ENCODE measurements around the gene BAIAP2L2. TPM values are rescaled to one million over a fixed set of nuclear protein-coding genes. Genes with fewer than 3 reads are reported as not detected.

Gene BAIAP2L2
- total and polyA plus RNA-seq, 2 of the 4 experiments (the other 2 are of a cell fraction): 0.18 to 0.46 TPM

DNA sequence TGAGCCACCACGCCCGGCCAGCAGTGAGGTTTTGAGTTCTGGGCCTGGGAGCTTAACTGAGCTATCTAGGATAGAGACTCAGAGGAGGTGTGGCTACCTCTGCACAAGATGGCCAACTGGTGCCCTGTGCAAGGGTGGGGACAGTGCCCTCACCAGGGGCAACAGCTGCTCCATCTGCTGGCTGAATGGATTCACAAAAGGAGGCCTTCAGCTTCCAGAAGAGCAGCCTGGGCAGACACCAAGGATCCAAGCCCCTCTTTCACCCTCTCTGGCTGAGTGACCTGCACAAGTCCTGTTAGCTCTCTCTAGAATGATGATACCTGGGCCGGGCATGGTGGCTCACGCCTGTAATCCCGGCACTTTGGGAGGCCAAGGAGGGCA is 33.5 kb upstream of the BAIAP2L2 start:
- no peak overlapping the region for H3K23ac ChIP-seq (ENCODE audit: low read depth, low read length)
- H2AK9ac ChIP-seq (replicated peaks; ENCODE audit: low read depth, low read length, poor library complexity): no peak overlapping the region
- no peak for ATAC-seq (ENCODE audit: low read depth)
- ChIA-PET POLR2A (ENCODE audit: unreplicated experiment) (no interaction called here), CTCF (interaction anchor here (0.8 kb wide), 1 partner anchor 29 kb away, joined by 3 read pairs; no protein-coding TSS in a partner anchor)
- in situ Hi-C loops (cut with MboI; ENCODE audit: low sequenced_read_pairs) (no loop called here), intact Hi-C loops (cut with micrococcal nuclease) (no loop called here), dilution Hi-C loops (cut with HindIII; ENCODE audit: low sequenced_read_pairs, unreplicated experiment) (no loop called here)
- H2BK5ac ChIP-seq (ENCODE audit: low read depth, low read length, poor library complexity, severe bottlenecking): no peak overlapping the region
- H4K8ac ChIP-seq (ENCODE audit: low read depth in 2 of 2, low read length in 2 of 2): no peak overlapping the region
- no peaks in the 10 kb centered on the region for H3K27me3 ChIP-seq (ENCODE audit: control insufficient read depth, insufficient read depth, low read length)
- BruUV-seq (replicated peaks): no TSS peak
- no peak overlapping the region for H3K4me2 ChIP-seq (ENCODE audit: low read depth, low read length)
- no peaks in the 10 kb centered on the region for H3K36me3 ChIP-seq (ENCODE audit: control insufficient read depth, insufficient read depth, low read length)
- H3K4me3 ChIP-seq (ENCODE audit: insufficient read depth, low read depth, low read length): no peak overlapping the region
- no CpG with 5 or more reads among the region's 5 CpGs for WGBS, 2 experiments (ENCODE audit: extremely low coverage in 2 of 2, insufficient read length in 1 of 2)
- no peak overlapping the region for H3K9ac ChIP-seq (ENCODE audit: low read depth, low read length)
- no peak overlapping the region for H2BK15ac ChIP-seq (ENCODE audit: low read depth, low read length)
- no peak overlapping the region for H4K91ac ChIP-seq (ENCODE audit: insufficient read depth, low read depth, low read length)
- H3K4ac ChIP-seq (ENCODE audit: low read depth, low read length): no peak overlapping the region
- H3K18ac ChIP-seq (ENCODE audit: low read depth, low read length): no peak overlapping the region
- H3K9me3 ChIP-seq (ENCODE audit: control insufficient read depth, insufficient read depth, low read length): peaks cover 3% of the 10 kb centered on the region; the same call in 1 of the 2 replicates
- H4K5ac ChIP-seq (ENCODE audit: low read depth, low read length): no peak overlapping the region
- H2BK120ac ChIP-seq (ENCODE audit: low read depth, low read length): no peak overlapping the region
- no peak overlapping the region for H2AFZ ChIP-seq (replicated peaks; ENCODE audit: low read length, poor library complexity)
- peaks cover 10% of the 10 kb centered on the region for H3K4me1 ChIP-seq (ENCODE audit: control insufficient read depth, insufficient read depth, low read length)
- H3K56ac ChIP-seq (ENCODE audit: extremely low read depth, insufficient read depth, low read length): no peak overlapping the region
- H3K9me1 ChIP-seq (ENCODE audit: insufficient read depth, low read length): peaks cover 13% of the 10 kb centered on the region
- H2BK20ac ChIP-seq (ENCODE audit: low read depth, low read length): no peak overlapping the region
- peak overlapping the region; percentile 14; the same call in 1 of the 2 replicates for H2AK5ac ChIP-seq (ENCODE audit: low read depth, low read length)
- no peaks in the 10 kb centered on the region; the same call in 1 of the 2 replicates for H4K20me1 ChIP-seq (ENCODE audit: insufficient read depth, low read length)
- no peak overlapping the region for H3K27ac ChIP-seq (ENCODE audit: insufficient read depth, low read length)
- TF ChIP-seq MAFK (IDR thresholded peaks at IDR 0.05; ENCODE audit: low read depth, low read length): no peak
- no peak for TF ChIP-seq MXI1 (IDR thresholded peaks at IDR 0.05; ENCODE audit: borderline replicate concordance, low read depth, low read length)
- TF ChIP-seq, protein P1, sequence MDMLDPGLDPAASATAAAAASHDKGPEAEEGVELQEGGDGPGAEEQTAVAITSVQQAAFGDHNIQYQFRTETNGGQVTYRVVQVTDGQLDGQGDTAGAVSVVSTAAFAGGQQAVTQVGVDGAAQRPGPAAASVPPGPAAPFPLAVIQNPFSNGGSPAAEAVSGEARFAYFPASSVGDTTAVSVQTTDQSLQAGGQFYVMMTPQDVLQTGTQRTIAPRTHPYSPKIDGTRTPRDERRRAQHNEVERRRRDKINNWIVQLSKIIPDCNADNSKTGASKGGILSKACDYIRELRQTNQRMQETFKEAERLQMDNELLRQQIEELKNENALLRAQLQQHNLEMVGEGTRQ (IDR thresholded peaks at IDR 0.05; ENCODE audit: low read depth, low read length): no peak
- TF ChIP-seq RCOR1 (IDR thresholded peaks at IDR 0.05; ENCODE audit: insufficient replicate concordance, low read length): no peak
- no peak for TF ChIP-seq RFX5 (IDR thresholded peaks at IDR 0.05; ENCODE audit: low read depth, low read length)
- TF ChIP-seq MAZ (IDR thresholded peaks at IDR 0.05; ENCODE audit: borderline replicate concordance, low read depth, low read length): no peak
- no peak for TF ChIP-seq RAD21 (IDR thresholded peaks at IDR 0.05; ENCODE audit: low read length)
- no peak for TF ChIP-seq BHLHE40 (IDR thresholded peaks at IDR 0.05; ENCODE audit: low read depth, low read length)
- no peak for TF ChIP-seq NFE2L2 (IDR thresholded peaks at IDR 0.05; ENCODE audit: low read depth, low read length)
- no peak for TF ChIP-seq CHD1 (IDR thresholded peaks at IDR 0.05; ENCODE audit: low read depth, low read length)
- no peak for TF ChIP-seq POLR2A (IDR thresholded peaks at IDR 0.05; ENCODE audit: low read depth, low read length)
- TF ChIP-seq CEBPB (IDR thresholded peaks at IDR 0.05; ENCODE audit: low read depth, low read length): no peak
- TF ChIP-seq, protein P2, sequence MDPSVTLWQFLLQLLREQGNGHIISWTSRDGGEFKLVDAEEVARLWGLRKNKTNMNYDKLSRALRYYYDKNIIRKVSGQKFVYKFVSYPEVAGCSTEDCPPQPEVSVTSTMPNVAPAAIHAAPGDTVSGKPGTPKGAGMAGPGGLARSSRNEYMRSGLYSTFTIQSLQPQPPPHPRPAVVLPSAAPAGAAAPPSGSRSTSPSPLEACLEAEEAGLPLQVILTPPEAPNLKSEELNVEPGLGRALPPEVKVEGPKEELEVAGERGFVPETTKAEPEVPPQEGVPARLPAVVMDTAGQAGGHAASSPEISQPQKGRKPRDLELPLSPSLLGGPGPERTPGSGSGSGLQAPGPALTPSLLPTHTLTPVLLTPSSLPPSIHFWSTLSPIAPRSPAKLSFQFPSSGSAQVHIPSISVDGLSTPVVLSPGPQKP (IDR thresholded peaks at IDR 0.05; ENCODE audit: borderline replicate concordance, low read depth, low read length): no peak
- TF ChIP-seq FOS (IDR thresholded peaks at IDR 0.05; ENCODE audit: low read depth, low read length): no peak
- TF ChIP-seq SMC3 (IDR thresholded peaks at IDR 0.05; ENCODE audit: low read depth, low read length): no peak
- TF ChIP-seq, protein P3, sequence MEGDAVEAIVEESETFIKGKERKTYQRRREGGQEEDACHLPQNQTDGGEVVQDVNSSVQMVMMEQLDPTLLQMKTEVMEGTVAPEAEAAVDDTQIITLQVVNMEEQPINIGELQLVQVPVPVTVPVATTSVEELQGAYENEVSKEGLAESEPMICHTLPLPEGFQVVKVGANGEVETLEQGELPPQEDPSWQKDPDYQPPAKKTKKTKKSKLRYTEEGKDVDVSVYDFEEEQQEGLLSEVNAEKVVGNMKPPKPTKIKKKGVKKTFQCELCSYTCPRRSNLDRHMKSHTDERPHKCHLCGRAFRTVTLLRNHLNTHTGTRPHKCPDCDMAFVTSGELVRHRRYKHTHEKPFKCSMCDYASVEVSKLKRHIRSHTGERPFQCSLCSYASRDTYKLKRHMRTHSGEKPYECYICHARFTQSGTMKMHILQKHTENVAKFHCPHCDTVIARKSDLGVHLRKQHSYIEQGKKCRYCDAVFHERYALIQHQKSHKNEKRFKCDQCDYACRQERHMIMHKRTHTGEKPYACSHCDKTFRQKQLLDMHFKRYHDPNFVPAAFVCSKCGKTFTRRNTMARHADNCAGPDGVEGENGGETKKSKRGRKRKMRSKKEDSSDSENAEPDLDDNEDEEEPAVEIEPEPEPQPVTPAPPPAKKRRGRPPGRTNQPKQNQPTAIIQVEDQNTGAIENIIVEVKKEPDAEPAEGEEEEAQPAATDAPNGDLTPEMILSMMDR (conservative IDR thresholded peaks at IDR 0.05; ENCODE audit: low read depth, low read length): no peak
- H3K79me1 ChIP-seq (ENCODE audit: low read depth in 1 of 2, low read length in 2 of 2): no peaks in the 10 kb centered on the region
- no peak overlapping the region for H3K14ac ChIP-seq (replicated peaks; ENCODE audit: low read depth, low read length)
- DNase-seq: no peak

Data from IMR-90 (cell line).